SK-N-SH (cell line): ENCODE data around the gene GLYATL1. TPM values are rescaled to one million over a fixed set of nuclear protein-coding genes. Genes with fewer than 3 reads are reported as not detected.

ENCODE experiments used
- CTCF ChIA-PET: fragments of 300-600, 350-600 bp; formaldehyde crosslinking; extraction: SDS; loops from one replicate; lab custom pipeline; 2021; lab: Yijun Ruan, JAX
- POLR2A ChIA-PET: fragments of 350-600 bp; sonication (Branson Sonifier 250); formaldehyde crosslinking; extraction: SDS; loops from one replicate; lab custom pipeline; 2020; ENCODE audit warnings: antibody characterized with exemption, inconsistent platforms; lab: Yijun Ruan, JAX
- DNase-seq: peaks from one replicate; pipeline ENCODE4 v3.0.0; 2012
- H2AFZ ChIP-seq: fragments of 200-600 bp; sonication (generic); 2 replicates; pipeline ENCODE4 v1.8.1; 2016; ENCODE audit warnings: antibody characterized with exemption, mild to moderate bottlenecking, low read depth
- H3F3A ChIP-seq: fragments of 200-600 bp; sonication (generic); replicated peaks from 2 replicates; pipeline ENCODE3; 2016; ENCODE audit warnings: antibody characterized with exemption, mild to moderate bottlenecking; ENCODE audit not compliant: insufficient read depth
- H3K27ac ChIP-seq, 2 experiments: fragments of 200-500 bp in 1 of 2; fragments of 200-600 bp in 1 of 2; sonication (Bioruptor generic) in 1 of 2; sonication (generic), shearing (Covaris generic) in 1 of 2; 2 replicates each; pipeline versions ENCODE4 v1.5.1 to v1.6.1; 2014 to 2016; ENCODE audit warnings: low read depth in 2 of 2, inconsistent platforms in 1 of 2, low read length in 1 of 2, mild to moderate bottlenecking in 1 of 2, mixed read lengths in 1 of 2
- H3K27me3 ChIP-seq: fragments of 200-600 bp; sonication (generic), shearing (Covaris generic); 2 replicates; pipeline ENCODE4 v1.6.1; 2016; ENCODE audit warnings: mixed run types; ENCODE audit not compliant: insufficient read depth
- H3K36me3 ChIP-seq, 2 experiments: fragments of 200-500 bp in 1 of 2; fragments of 200-600 bp in 1 of 2; sonication (Bioruptor generic) in 1 of 2; sonication (generic) in 1 of 2; replicated peaks in 1 of 2; 2 replicates each; pipeline versions ENCODE3 to v1.5.1; 2014 to 2016; ENCODE audit warnings: low read length in 1 of 2, mild to moderate bottlenecking in 1 of 2; ENCODE audit not compliant: insufficient read depth in 2 of 2, control insufficient read depth in 1 of 2
- H3K4me1 ChIP-seq, 2 experiments: fragments of 200-500 bp in 1 of 2; fragments of 200-600 bp in 1 of 2; sonication (Bioruptor generic) in 1 of 2; sonication (generic), shearing (Covaris generic) in 1 of 2; 2 replicates each; pipeline versions ENCODE4 v1.5.1 to v1.6.1; 2014 to 2016; ENCODE audit warnings: low read depth in 1 of 2, low read length in 1 of 2, mixed run types in 1 of 2; ENCODE audit not compliant: insufficient read depth in 2 of 2, control insufficient read depth in 1 of 2
- H3K4me2 ChIP-seq: fragments of 200-600 bp; sonication (generic), shearing (Covaris generic); 2 replicates; pipeline ENCODE4 v1.6.1; 2017; ENCODE audit warnings: mixed run types
- H3K4me3 ChIP-seq, 2 experiments: fragments of 200-500 bp in 1 of 2; fragments of 200-600 bp in 1 of 2; sonication (Bioruptor generic) in 1 of 2; sonication (generic), shearing (Covaris generic) in 1 of 2; 2 replicates each; pipeline versions ENCODE4 v1.5.1 to v1.8.1; 2014 to 2016; ENCODE audit warnings: low read depth in 2 of 2, inconsistent platforms in 1 of 2, low read length in 1 of 2, mild to moderate bottlenecking in 1 of 2, mixed read lengths in 1 of 2, moderate library complexity in 1 of 2
- H3K79me2 ChIP-seq: fragments of 200-600 bp; sonication (generic); 2 replicates; pipeline ENCODE4 v1.8.1; 2017; ENCODE audit warnings: mild to moderate bottlenecking; ENCODE audit not compliant: insufficient read depth
- H3K9ac ChIP-seq: fragments of 200-600 bp; sonication (generic); 2 replicates; pipeline ENCODE4 v1.6.1; 2017; ENCODE audit warnings: mixed run types
- H3K9me2 ChIP-seq: fragments of 200-600 bp; sonication (generic); 2 replicates; pipeline ENCODE4 v1.6.1; 2017; ENCODE audit warnings: mixed run types
- H3K9me3 ChIP-seq: fragments of 200-600 bp; sonication (generic); 2 replicates; pipeline ENCODE4 v1.6.1; 2017; ENCODE audit warnings: mixed run types, mild to moderate bottlenecking, moderate library complexity
- H4K20me1 ChIP-seq: fragments of 200-600 bp; sonication (generic); 2 replicates; pipeline ENCODE4 v1.6.1; 2017; ENCODE audit warnings: mild to moderate bottlenecking, mixed run types; ENCODE audit not compliant: insufficient read depth
- ELF1 ChIP-seq: IDR thresholded peaks from 2 replicates; pipeline ENCODE4 v1.4.0; 2012
- FOXJ3 ChIP-seq: sonication (generic); formaldehyde crosslinking; IDR thresholded peaks from 2 replicates; pipeline ENCODE4 v1.5.1; 2020; ENCODE audit warnings: mild to moderate bottlenecking, missing genetic modification reagents
- JUND ChIP-seq: IDR thresholded peaks from 2 replicates; pipeline ENCODE4 v1.4.0; 2012
- PBX3 ChIP-seq: IDR thresholded peaks from 2 replicates; pipeline ENCODE4; 2012
- RAD21 ChIP-seq: IDR thresholded peaks from 2 replicates; pipeline ENCODE4 v1.6.1; 2012; ENCODE audit warnings: mild to moderate bottlenecking, low read length
- RXRA ChIP-seq: IDR thresholded peaks from 2 replicates; pipeline ENCODE4 v1.4.0; 2012; ENCODE audit warnings: low read depth, mild to moderate bottlenecking, borderline replicate concordance
- SIN3A ChIP-seq: IDR thresholded peaks from 2 replicates; pipeline ENCODE4 v1.6.1; 2012; ENCODE audit warnings: low read depth, mild to moderate bottlenecking, low read length, moderate library complexity, borderline replicate concordance
- SMC3 ChIP-seq: IDR thresholded peaks from 2 replicates; pipeline ENCODE4 v1.6.1; 2012; ENCODE audit warnings: low read depth, low read length, improper control_type of control experiment
- TAF1 ChIP-seq: IDR thresholded peaks from 2 replicates; pipeline ENCODE4 v1.6.1; 2012; ENCODE audit warnings: low read depth, mild to moderate bottlenecking, low read length, moderate library complexity, borderline replicate concordance
- WGBS: methylation state at CpG from one replicate; pipeline ENCODE4 v1.1.6; 2017; ENCODE audit warnings: low lambda C conversion rate; 5-methylcytosine and 5-hydroxymethylcytosine counted together
- polyA plus RNA-seq, 3 experiments: library from polyadenylated mRNA; depleted of rRNA; stranded (reverse); fragments of >200 nt; gene quantifications; 2 replicates each; pipeline ENCODE4 v1.2.3, GENCODE V29; 2012
- TF ChIP-seq, protein P1 (sequence below): fragments of 150-350 bp; IDR thresholded peaks from 2 replicates; pipeline ENCODE4 v1.6.1; 2016; ENCODE audit warnings: mild to moderate bottlenecking, low read depth, low read length

The GLYATL1 gene
- polyA plus RNA-seq, 1 of the 3 experiments (the other 2 are of a cell fraction) = 0.21 TPM

GRCh38 chr11:58917159-58917783 is 22.0 kb upstream of the GLYATL1 start:
- Histone ChIP-seq H4K20me1 (no peaks in the 10 kb centered on the region), H3K4me1 (no peaks in the 10 kb centered on the region), H3K36me3 (no peaks in the 10 kb centered on the region), H3K9me3 (0 out of 2 replicates have a peak, but pooled peaks cover 2% of the 10 kb centered on the region), H3K9ac (no peak overlapping the region), H3K79me2 (no peaks in the 10 kb centered on the region), H3K9me2 (no peaks in the 10 kb centered on the region), H3K4me3 (no peak overlapping the region), H3K4me2 (no peak overlapping the region), H3F3A (no peaks in the 10 kb centered on the region), H3K27ac (no peak overlapping the region), H2AFZ (no peak overlapping the region), H3K27me3 (no peaks in the 10 kb centered on the region)
- ChIA-PET POLR2A (no interaction called here), CTCF (no interaction called here)
- TF ChIP-seq, protein P1, sequence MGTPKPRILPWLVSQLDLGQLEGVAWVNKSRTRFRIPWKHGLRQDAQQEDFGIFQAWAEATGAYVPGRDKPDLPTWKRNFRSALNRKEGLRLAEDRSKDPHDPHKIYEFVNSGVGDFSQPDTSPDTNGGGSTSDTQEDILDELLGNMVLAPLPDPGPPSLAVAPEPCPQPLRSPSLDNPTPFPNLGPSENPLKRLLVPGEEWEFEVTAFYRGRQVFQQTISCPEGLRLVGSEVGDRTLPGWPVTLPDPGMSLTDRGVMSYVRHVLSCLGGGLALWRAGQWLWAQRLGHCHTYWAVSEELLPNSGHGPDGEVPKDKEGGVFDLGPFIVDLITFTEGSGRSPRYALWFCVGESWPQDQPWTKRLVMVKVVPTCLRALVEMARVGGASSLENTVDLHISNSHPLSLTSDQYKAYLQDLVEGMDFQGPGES = no peak
- TF ChIP-seq SIN3A (no peak), JUND (no peak), SMC3 (no peak), RAD21 (no peak), PBX3 (no peak)
- WGBS = 32% methylated on average over 3 of the region's 3 CpGs
- no peak for DNase-seq

DNA sequence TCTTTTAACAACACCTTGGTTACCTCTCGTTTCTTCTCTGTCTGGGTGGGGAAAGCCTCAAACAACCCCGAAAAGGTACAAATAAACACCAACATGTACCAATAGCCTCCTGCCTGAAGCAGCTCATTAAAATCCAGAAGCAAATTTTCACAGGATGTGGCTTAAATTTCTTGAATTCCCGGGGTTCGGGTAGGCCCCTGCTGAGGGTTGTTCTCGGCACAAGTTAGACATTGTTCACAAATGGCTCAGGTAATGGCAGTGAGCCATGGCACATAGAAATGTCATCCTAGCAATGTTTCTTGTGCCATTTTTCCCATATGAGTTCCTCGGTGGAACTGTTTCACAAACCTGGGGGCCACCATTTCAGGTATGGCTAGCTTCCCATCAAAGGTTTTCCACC is 19.7 kb upstream of the GLYATL1 start:
- TF ChIP-seq SIN3A (no peak), RXRA (no peak), JUND (no peak), RAD21 (no peak), ELF1 (no peak), TAF1 (no peak), FOXJ3 (CRISPR knock-in tag) (no peak)
- H3K9ac ChIP-seq = no peak overlapping the region
- no peak overlapping the region for H3K27ac ChIP-seq
- H3F3A ChIP-seq = no peaks in the 10 kb centered on the region
- POLR2A ChIA-PET = no interaction called here
- no peak for DNase-seq
- no peaks in the 10 kb centered on the region for H3K79me2 ChIP-seq
- no peaks in the 10 kb centered on the region for H3K36me3 ChIP-seq
- H3K9me3 ChIP-seq = 0 out of 2 replicates have a peak, but pooled peaks cover 2% of the 10 kb centered on the region
- no peaks in the 10 kb centered on the region for H3K9me2 ChIP-seq
- WGBS = 33% methylated on average over 6 of the region's 6 CpGs
- H4K20me1 ChIP-seq = no peaks in the 10 kb centered on the region
- CTCF ChIA-PET = interaction anchor here (0.7 to 2.3 kb wide), 4 partner anchors 10 to 242 kb away, joined by 3 to 9 read pairs (median 4); no protein-coding TSS in a partner anchor
- no peaks in the 10 kb centered on the region for H3K27me3 ChIP-seq
- no peak overlapping the region for H3K4me2 ChIP-seq
- H3K4me3 ChIP-seq = no peak overlapping the region
- peaks cover 0 to 3% of the 10 kb centered on the region in 2 experiments; a peak in 2 of 4 replicates for H3K4me1 ChIP-seq
- H2AFZ ChIP-seq = no peak overlapping the region
